ENCODE measurements around the gene TMEM234. TPM values are rescaled to one million over a fixed set of nuclear protein-coding genes. Genes with fewer than 3 reads are reported as not detected.

TMEM234 gene
- total RNA-seq, 1 donor from 2014 or later = 22.3 TPM

DNA sequence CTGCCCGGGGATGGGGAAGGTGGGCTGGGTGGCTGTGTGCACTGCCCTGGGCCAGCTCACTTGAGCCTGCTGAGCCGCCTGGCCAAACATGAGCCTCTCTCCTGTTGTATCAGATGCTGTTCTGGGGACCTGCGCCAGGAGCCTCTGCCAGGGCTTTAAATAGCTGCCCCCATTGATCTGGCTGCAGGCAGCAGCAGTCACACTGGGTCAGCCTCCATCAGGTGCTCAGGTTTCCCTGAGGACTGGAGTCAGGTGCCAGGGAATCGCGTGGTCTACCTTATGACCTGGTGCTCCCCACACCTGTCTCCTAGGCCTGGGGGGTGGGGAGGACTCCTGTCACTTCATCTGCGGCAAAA, 22.5 kb downstream of the TMEM234 start:
- H3K36me3 ChIP-seq = peaks cover 30% of the 10 kb centered on the region
- TF ChIP-seq, protein P1, sequence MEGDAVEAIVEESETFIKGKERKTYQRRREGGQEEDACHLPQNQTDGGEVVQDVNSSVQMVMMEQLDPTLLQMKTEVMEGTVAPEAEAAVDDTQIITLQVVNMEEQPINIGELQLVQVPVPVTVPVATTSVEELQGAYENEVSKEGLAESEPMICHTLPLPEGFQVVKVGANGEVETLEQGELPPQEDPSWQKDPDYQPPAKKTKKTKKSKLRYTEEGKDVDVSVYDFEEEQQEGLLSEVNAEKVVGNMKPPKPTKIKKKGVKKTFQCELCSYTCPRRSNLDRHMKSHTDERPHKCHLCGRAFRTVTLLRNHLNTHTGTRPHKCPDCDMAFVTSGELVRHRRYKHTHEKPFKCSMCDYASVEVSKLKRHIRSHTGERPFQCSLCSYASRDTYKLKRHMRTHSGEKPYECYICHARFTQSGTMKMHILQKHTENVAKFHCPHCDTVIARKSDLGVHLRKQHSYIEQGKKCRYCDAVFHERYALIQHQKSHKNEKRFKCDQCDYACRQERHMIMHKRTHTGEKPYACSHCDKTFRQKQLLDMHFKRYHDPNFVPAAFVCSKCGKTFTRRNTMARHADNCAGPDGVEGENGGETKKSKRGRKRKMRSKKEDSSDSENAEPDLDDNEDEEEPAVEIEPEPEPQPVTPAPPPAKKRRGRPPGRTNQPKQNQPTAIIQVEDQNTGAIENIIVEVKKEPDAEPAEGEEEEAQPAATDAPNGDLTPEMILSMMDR (IDR thresholded peaks at IDR 0.05) = no peak
- no peaks in the 10 kb centered on the region for H3K9me3 ChIP-seq
- intact Hi-C loops (cut with DNase I) = no loop called here
- H3K4me3 ChIP-seq = no peak overlapping the region
- DNase-seq (no peak), ATAC-seq (no peak)
- no peaks in the 10 kb centered on the region for H3K27me3 ChIP-seq
- H3K4me1 ChIP-seq = peaks cover 21% of the 10 kb centered on the region
- H3K27ac ChIP-seq = peak overlapping the region; percentile 63

GRCh38 chr1:32199043-32199716, 23.0 kb downstream of the TMEM234 start:
- Histone ChIP-seq H3K4me1 (peaks cover 21% of the 10 kb centered on the region), H3K27ac (peak overlapping the region; percentile 63), H3K4me3 (no peak overlapping the region), H3K36me3 (peaks cover 35% of the 10 kb centered on the region), H3K9me3 (no peaks in the 10 kb centered on the region), H3K27me3 (no peaks in the 10 kb centered on the region)
- TF ChIP-seq, protein P1 (IDR thresholded peaks at IDR 0.05) = no peak
- ATAC-seq (no peak), DNase-seq (no peak)
- intact Hi-C loops (cut with DNase I) = no loop called here

DNA sequence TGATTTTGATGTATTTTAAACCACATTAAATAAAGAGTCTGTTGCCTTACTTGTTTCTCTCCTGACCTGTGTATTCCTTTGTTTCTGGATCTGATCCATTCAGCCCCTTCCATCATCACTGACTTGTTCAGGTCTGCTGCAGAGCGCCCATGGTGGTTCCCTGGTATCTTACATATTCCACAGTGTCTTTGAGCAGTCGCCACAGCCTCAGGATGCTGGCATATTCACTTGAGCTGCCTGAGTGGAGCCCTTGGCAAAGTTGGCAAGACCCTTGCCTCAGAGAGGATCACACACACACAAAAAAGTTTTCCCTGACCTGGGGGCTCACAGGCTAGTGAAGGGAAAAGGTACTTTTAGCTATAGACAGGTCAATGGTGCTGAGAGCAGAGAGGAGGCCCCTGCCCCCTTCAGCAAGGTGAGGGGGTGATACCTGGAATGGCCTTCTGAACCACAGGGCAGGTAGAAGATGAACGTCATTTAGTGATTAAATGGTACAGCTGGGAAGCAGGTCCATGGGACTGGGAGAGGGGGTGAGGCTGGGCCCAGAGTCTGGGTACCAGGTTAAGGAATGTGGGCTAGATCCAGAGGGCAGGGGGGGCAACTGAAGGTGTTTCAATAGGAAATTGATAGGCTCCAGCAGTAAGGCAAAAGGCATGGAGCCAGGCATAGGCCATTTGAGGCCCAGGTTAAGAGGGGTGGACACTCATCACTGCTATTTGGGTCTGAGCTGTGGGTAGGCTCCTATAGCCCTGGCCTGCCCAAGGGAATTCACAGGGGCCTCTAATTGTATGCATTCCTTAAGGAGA, 23.7 kb downstream of the TMEM234 start:
- TF ChIP-seq, protein P1 (IDR thresholded peaks at IDR 0.05) = no peak
- Histone ChIP-seq H3K27me3 (no peaks in the 10 kb centered on the region), H3K9me3 (no peaks in the 10 kb centered on the region), H3K36me3 (peaks cover 42% of the 10 kb centered on the region), H3K27ac (no peak overlapping the region), H3K4me3 (no peak overlapping the region), H3K4me1 (peaks cover 21% of the 10 kb centered on the region)
- intact Hi-C loops (cut with DNase I) = no loop called here
- ATAC-seq (no peak), DNase-seq (no peak)

DNA sequence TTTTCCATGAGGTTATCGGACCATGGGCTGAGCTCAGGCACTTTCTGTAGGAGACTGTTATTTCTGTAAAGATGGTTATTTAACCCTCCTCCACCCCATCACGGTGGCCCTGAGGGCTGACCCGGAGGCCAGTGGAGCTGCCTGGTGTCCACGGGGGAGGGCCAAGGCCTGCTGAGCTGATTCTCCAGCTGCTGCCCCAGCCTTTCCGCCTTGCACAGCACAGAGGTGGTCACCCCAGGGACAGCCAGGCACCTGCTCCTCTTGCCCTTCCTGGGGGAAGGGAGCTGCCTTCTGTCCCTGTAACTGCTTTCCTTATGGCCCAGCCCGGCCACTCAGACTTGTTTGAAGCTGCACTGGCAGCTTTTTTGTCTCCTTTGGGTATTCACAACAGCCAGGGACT, 24.3 kb downstream of the TMEM234 start:
- H3K9me3 ChIP-seq = no peaks in the 10 kb centered on the region
- no peaks in the 10 kb centered on the region for H3K27me3 ChIP-seq
- DNase-seq (no peak), ATAC-seq (no peak)
- intact Hi-C loops (cut with DNase I) = no loop called here
- H3K4me1 ChIP-seq = peaks cover 21% of the 10 kb centered on the region
- H3K36me3 ChIP-seq = peaks cover 48% of the 10 kb centered on the region
- TF ChIP-seq, protein P1 (IDR thresholded peaks at IDR 0.05) = no peak
- H3K27ac ChIP-seq = no peak overlapping the region
- no peak overlapping the region for H3K4me3 ChIP-seq

- no peak for DNase-seq
- Histone ChIP-seq H3K36me3 (peaks cover 56% of the 10 kb centered on the region), H3K27me3 (no peaks in the 10 kb centered on the region), H3K27ac (peak overlapping the region; percentile 24), H3K4me1 (peaks cover 21% of the 10 kb centered on the region), H3K4me3 (no peak overlapping the region), H3K9me3 (no peaks in the 10 kb centered on the region)
- TF ChIP-seq, protein P1 (IDR thresholded peaks at IDR 0.05) = no peak
- intact Hi-C loops (cut with DNase I) = no loop called here
- ATAC-seq = peak; percentile 69
Observed at GRCh38 chr1:32197074-32197473, 25.1 kb downstream of the TMEM234 start.

All from upper lobe of right lung (tissue), 1 donor.